ENCODE measurements around the gene TBC1D13.
"Not testable (repeated sequence)": the region's sequence is repeated elsewhere in the genome, so short reads cannot be mapped to it uniquely, and the experiment has no call there.

The TBC1D13 gene, protein sequence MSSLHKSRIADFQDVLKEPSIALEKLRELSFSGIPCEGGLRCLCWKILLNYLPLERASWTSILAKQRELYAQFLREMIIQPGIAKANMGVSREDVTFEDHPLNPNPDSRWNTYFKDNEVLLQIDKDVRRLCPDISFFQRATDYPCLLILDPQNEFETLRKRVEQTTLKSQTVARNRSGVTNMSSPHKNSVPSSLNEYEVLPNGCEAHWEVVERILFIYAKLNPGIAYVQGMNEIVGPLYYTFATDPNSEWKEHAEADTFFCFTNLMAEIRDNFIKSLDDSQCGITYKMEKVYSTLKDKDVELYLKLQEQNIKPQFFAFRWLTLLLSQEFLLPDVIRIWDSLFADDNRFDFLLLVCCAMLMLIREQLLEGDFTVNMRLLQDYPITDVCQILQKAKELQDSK

DNA sequence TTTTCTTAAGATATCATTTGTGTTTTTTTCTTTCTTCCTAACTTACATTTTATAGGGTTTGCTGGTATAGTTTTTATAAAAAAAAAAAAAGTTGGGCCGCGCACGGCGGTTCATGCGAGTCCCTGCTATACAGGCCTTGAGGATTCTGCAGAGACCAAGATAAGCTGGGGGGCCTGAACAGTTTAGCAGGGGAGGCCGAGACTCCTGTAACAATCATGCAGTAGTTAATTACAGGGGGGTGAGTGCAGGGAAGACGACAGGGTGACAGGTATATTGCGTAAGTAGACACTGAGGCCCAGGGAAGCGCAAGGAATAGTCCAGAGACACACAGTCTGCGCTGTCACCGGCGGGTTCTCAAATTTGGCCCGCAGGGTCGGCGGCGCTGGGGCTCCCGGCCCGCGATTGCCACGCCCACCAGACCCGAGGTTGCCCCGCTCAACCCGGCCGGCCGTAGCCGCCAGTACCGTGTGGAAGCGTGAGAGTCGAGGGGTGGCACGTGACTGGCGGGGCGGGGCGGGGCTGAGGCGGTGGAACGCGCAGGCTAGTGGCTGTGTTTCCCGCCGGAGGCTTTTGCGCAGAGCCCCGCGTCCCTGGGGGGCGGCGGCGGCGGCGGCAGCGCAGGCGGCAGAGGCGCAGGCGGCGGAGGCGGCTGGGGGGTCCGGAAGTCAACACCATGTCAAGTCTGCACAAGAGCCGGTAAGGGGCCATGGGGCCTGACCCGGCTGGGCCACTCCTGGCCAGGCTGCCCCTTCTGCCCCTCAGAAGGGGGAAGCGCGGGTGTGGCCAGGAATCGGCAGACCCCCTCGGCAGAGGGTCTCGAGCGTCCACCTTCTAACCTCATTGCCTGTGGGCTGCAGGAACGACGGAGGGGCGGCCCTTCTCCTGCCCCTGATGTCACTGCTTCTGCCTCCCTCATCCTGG, at the start of gene TBC1D13:
Gene TBC1D13, plus strand, starts transcription at position 573 of the 921 bp plus-strand sequence. Its CDS starts 101 bp downstream, at position 674.
- peak; percentile 91 for DNase-seq

DNA sequence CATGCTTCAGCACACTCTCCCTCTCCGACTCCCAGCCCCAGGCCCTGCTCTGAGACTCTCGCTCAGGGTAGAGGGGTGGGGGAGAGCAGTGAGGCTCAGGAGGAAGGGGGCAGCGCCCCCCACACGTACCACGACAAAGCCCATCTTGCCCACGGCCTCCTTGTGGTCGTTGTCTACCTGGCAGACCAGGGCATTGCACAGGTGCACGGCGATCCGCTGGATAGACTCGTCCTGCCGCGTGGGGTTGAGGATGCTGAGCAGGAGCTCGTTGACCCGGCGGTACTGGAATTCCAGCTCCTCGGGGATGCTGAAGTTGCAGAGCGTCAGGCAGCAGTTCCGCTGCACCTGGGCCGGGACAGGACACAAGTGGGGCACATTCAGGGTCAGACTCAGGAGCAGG, 44.7 kb upstream of the TBC1D13 start:
- DNase-seq = no peak

DNA sequence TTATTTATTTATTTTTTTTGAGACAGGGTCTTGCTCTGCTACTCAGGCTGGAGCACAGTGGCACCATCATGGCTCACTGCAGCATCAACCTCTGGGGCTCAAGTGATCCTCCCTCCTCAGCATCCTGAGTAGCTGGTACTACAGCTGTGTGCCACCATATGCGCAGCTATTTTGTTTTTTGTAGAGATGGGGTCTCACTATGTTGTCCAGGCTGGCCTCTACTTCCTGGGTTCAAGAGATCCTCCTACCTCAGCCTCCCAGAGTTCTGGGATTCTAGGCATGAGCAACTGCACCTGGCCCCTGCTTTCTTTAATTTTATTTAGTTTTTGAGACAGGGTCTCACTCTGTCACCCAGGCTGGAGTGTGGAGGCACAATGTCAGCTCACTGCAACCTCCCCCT, 43.6 kb upstream of the TBC1D13 start:
- DNase-seq = no peak

DNA sequence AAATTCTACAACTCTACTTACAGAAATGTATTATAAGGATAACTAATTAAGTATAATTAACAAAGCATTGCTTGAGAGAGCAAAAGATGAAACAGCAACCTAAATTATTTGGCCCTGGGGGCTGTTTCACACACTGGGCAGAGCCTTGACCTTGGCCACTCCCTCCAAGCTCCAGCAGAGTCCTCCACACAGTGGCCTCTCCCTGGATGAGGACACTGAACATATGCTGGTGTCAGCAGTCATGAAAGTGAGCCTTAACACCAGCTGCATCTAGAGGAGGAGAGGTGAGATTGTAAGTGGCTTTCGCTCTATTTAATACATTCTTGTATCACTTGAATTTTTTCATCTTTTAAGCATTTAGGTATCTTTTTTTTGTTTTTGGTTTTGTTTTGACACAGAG, 39.8 kb upstream of the TBC1D13 start:
- no peak for DNase-seq

DNA sequence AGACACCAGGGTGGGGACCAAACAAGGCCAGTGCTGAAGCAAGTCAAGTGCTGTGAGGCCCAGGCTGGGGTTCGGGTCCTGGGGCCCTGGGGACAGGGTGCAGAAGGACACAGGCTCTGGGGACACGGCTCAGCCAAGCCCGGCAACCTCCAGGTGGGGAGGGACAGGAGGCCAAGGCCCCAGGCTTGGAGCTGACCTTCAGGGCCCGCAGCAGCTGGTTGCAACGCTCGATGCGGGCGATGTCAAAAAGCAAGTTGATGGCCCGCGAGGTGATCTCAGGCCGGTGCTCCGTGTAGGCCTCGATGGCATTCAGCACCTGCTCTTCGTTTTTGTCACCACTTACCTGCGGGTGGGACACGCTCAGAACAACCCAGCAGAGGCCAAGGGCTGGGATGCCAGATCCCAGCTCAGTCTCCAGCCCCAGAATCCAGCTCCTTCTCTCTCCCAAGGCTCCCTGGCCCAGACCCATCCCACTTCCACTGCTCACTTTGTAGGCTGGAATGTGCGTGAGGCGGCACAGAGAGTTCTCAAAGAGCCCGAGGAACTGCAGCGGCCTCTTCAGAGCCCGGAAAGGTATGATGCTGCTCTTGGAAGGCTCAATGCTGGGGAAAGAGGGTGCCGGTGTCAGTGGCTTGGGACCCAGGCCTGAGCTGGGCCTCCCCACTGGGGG, 36.0 kb upstream of the TBC1D13 start:
- DNase-seq = no peak

DNA sequence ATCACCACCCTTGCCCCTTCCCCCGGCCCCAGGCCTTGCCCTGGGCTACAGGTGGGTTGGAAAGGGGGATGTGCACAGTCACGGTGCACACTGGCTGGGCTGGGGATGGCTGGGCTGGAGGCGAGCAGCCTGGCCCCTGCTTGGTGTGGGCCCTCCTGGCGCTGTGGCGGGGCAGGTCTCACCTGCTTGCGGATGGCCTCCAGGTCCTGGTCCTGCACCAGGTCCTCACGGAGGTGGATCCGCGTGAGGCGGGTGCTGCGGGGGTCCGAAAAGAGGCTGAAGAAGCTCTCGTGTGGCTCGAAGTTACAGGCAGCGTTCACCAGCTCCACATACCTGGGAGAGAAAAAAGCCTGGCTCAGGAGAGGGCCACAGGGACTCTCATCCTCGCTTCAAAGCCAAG, 33.4 kb upstream of the TBC1D13 start:
- no peak for DNase-seq

DNA sequence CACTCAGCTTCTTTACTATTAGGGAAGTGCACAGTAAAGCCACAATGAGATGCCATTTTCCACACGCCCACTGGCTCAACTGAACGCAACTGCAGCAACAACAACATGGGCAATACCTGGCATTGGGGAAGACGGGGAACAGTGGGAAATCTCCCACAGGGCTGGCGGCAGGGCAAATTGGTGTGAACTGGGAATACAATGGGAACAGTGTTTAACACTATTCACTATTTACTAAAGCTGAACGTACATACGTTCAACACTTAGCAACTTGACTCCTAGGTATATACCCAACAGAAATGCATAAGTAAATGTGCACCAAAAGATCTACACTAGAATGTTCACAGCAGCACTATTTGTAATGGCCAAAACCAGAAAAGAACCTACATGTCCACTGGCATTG, 29.5 kb upstream of the TBC1D13 start:
- DNase-seq = no peak

DNA sequence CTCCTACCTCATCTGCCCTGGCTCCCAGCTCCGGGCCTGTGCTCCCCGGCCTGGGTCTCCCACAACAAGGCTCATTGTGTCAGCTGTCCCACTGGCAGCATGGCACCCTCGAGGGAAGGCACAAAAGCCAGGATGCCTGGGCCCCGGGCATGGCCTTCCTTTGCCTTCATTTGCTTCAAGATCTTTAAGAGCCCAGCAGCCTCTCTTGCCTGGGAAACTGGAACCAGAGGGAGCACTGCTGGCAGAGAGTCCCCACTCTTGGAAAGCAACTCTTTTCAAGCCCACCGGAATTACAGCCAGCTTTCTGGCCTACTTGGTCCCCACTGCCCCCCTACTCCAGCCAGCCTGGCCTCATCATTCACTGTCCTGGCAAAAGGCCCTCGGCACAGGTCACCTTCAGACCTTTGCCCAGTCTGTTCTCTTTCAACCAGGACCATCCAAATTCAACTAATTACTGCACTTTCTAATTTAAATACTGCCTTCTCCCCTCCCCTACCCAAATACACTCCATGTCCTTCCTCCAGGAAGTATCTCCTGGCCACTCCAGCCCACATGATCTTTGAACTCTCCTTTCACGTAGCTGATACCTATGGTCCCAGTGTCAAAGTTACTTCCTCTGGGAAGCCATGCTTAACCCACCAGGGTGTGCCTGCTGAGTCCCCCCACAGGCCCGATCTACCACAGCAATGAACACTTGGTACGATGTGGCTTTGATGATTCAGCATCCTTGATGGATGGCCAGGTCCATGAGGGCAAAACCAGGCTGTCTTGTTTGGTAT, 24.2 kb upstream of the TBC1D13 start:
- no peak for DNase-seq

DNA sequence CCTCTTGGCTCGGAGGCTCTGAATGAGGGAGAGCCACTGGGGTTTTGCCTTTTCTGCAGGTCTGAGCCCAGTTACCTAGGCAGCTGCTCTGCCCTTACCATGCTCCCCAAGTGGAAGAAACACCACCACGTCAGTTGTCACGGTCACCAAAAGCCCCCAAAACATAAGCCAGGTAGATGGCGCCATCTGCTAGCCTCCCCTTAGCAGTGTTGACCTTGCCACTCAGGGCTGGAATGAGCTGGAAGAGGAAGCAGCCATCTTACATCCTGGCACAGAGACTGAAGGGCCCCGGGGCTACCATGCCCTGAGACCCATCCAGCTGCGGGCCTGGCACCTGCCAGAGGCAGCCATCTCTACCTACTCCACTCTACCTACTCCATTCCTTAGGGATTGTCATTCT, 22.7 kb upstream of the TBC1D13 start:
- DNase-seq = peak; percentile 4

DNA sequence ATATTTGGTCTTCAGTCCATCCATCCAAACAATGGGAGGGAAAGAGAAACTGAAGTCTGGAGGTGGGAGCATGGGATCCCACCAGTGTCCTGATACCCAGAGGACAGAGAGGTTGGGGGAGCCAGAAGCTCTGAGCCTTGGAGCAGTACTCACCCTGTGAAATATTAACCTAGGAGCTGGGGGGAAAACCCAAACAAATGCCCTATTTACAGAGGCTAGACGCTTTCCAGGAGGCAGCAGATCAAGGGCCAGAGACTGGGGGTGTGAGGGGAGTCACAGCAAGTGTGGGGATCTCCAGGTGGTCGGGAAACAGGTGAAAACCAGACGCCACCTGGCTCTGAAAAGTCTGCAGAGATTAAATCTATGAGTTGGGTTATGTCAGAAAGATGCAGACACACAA, 21.6 kb upstream of the TBC1D13 start:
- no peak for DNase-seq

DNA sequence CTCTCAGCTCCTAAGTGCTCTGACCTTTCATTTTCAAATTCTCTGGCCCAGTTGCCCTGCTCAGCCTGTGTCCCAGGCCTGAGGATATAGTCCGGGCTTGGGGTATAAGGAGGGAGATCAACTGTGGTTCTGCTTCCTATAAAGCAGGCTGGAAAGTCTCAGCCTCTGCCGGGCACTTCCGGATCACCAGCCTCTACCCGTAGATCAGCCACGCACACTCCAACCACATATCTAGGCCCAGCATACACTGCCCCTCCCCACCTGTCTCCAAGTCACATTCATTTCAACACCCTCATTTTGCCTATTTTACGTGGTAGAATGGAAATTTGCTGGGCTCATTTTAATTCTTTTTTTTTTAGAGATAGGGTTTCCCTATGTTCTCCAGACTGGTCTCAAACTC, 18.4 kb upstream of the TBC1D13 start:
- DNase-seq = no peak

DNA sequence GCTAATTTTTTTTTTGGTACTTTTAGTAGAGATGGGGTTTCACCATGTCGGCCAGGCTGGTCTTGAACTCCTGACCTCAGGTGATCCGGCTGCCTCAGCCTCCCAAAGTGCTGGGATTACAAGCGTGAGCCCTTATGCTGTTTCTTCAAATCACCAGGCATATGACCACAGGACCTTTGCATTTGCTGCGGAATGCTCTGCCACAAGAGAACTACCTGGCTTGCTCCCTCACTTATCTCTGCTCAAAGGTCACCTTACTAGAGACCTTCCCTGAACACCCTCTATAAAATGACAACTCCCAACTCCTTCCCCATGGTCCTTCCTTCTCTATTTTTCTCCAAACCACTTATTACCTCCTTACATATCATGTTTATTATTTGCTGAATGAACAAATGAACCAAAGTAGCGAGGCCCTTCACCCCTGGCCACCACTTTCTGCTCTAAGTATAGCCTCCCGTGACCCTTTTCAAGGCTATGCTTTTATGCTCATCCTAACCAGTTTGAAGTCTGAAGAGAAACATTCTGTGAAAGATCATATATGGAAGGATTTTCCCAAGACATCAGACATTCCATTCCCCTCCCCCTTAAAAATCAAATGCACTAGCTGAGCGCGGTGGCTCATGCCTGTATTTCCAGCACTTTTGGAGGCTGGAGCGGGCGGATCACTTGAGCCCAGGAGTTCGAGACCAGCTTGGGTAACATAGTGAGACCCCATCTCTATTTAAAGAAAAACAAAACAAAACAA, 16.6 kb upstream of the TBC1D13 start:
- DNase-seq = no peak

DNA sequence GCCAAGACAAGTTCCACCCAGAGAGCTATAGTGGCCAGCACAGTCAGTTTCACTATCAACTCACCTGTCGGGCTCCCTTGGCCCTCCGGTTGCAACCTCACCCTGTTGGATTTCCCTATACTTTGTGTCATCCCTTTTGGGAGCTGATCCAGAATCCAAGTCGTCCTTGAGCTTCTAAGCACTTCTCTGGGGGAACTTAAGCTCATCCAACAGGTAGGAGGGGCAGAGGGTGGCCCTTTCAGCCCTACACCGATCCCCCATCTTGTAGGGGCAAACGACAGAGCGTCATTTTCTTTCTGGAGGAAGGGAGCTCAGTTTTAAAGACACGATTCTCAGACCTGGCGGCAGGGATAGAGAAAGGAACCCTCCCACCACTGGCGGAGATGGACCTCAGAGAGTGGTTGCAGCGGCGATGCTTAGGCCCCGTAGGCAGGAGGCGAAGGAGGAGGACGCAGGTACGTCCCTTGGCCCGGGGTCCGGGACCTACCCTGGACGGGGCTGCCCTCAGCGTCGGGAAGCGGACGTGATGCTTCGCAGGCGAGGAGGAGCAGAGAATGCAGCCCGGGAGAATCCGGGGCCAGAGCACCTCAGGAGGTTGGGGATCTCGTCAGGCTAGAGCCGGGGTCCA, 15.8 kb upstream of the TBC1D13 start:
- DNase-seq = no peak

DNA sequence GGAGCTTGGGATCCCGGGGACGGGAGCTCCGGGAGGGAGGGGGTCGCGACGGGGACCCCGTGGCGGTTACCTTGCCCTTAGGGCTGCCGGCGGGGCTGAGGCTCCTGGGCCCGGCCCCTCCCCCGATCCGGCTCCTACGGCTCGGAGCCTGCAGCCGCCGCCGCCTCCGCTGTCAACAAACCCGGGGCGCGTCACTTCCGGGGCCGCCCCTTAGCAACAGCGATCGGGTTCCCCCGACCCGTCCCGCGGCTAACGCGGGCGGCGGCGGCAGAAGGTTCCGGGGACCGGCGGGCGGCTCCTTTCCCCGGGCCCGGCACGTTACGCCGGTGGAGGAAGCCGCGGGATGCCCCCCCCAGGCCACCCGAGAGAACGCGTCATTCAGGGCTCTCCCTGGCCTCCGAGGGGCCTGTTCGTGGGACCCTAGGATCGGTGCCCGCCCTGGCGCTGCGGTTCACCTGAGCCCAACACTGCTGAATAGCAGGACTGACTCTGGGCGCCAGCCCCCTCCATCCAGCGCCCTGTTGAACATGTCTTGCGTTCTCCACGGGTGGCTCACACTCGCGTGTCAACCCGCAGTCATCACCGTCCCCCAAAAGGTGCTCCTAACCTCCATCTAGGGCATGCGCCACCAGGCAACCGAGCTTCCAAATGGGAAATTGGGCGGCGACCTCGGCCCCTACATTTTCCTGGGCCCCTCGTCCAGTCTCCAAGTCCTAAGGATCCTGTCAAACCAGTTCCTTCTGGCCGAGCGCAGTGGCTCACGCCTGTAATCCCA, 15.1 kb upstream of the TBC1D13 start, which contains the start of gene ZER1:
Gene ZER1, minus strand, starts transcription at position 183 of the 775 bp plus-strand sequence. CDS start 16,362 bp downstream, outside the sequence.
- DNase-seq = peak; percentile 96

DNA sequence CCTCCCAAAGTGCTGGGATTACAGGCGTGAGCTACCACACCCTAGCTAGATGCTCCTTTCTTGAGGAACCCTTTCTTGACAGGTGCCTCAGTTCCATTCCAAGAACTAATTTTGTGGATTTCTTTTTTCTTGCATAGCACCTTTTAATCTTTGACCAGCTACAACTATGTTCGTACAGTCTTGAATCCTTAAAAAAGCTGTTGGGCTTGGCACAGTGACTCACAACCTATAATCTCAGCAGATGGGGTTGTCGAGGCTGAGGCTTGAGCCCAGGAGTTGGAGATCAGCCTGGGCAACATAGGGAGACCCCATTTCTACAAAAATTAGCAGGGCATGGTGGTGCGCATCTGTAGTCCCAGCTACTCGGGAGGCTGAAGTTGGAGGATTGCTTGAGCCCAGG, 14.0 kb upstream of the TBC1D13 start:
- no peak for DNase-seq

DNA sequence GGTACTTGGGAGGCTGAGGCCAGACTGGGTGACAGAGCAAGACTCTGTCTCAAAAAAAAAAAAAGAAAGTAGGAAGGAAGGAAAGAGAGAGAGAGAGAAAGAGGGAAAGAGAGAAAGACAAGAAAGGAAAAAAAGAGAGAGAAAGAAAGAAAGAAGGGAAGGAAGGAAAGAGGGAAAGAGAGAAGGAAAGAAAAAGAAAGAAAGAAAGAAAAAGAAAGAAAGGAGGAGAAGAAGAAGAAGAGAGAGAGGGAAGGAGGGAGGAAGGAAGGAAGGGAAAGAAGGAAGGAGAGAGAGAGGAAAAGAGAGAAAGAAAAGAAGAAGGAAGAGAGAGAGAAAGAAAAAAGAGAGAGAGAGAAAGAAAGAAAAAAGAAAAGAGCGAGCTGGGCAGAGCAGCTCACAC, 12.2 kb upstream of the TBC1D13 start:
- no peak for DNase-seq

DNA sequence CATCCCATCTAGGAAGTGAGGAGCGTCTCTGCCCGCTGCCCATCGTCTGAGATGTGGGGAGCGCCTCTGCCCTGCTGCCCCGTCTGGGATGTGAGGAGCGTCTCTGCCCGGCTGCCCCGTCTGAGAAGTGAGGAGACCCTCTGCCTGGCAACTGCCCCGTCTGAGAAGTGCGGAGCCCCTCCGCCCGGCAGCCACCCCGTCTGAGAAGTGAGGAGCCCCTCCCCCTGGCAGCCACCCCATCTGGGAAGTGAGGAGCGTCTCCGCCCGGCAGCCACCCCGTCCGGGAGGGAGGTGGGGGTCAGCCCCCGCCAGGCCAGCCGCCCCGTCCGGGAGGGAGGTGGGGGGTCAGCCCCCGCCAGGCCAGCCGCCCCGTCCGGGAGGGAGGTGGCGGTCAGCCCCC, 7.0 kb upstream of the TBC1D13 start:
- DNase-seq = not testable (repeated sequence)

DNA sequence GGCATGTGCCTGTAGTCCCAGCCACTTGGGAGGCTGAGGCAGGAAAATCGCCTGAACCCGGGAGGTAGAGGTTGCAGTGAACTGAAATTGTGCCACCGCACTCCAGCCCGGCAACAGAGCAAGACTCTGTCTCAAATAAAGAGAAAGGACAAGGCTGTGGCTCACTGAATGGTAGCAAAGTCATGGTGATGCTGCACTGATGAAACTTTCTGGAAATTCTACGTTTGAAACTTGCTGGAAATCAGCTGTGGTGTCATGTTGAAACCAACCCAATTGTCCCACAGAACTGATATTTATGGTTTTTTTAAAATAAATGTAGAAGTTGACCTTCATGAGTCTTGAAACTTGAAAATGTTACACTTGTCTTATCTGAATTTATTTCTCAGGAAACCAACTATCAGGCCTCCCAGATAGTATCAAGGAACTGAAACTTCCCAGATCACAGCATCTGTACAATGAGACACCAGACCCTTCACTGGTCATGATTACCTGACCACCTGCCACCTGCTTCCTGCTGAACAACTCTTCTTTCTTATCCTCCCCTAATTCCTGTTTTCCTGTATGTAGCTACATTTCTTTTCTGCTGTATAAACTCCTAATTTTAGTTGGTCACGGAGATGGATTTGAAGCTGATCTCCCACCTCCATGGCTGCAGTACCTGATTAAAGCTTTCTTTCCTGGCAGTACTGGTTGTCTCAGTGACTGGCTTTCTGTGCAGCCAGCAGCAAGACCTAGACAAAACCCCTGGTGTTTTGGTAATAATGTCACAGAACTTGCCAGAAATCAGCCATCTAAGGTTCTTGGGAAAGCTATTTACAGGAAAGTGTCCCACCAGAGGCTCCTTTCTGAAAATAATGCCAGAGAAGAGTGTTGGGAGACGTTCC, 5.6 kb upstream of the TBC1D13 start:
- DNase-seq = no peak

DNA sequence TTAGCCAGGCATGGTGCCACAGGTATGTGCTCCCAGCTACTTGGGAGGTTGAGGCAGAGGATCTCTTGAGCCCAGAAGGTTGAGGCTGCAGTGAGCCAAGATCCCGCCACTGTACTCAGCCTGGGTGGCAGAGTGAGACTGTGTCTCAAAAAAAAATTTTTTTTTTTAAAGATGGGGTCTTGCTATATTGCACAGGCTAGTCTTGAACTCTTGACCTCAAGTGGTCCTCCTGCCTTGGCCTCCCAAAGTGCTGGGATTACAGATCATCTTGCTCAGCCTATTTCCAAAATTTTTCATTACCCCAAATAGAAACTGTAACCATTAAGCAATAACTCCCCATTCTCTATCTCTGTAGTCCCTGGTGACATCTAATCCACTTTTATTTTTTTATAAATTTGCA, 4.4 kb upstream of the TBC1D13 start:
- no peak for DNase-seq
